ENCODE data around the gene TNFSF4.

The TNFSF4 gene

DNA sequence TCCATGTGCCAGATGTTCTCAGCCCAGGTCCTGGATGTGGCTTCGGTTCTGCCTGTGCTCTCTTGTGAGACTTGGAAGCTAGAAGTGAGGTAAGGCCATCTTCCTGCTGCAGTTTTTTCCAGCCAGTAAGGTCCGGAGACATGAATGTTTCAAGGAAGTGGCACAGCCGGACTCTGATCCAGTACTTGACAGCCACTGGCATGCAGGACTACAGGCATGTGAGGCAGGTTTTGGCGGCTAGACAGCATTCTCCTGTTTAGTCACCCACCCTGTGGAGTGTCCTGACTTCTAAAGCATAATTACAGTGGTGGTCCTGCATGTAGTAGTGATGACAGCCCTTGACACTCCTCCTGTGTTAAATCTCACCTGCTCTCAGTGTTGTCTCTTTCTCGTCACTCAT is 72.3 kb downstream of the TNFSF4 start:
- Mint-ChIP-seq H3K36me3 (no peaks in the 10 kb centered on the region), H3K27ac (no peak overlapping the region), H3K27me3 (no peaks in the 10 kb centered on the region), H3K4me3 (no peak overlapping the region), H3K9me3 (peaks cover 0 to 8% of the 10 kb centered on the region in 2 donors), H3K4me1 (no peaks in the 10 kb centered on the region)
- no peak for DNase-seq
- ATAC-seq (replicated peaks), result no peak

DNA sequence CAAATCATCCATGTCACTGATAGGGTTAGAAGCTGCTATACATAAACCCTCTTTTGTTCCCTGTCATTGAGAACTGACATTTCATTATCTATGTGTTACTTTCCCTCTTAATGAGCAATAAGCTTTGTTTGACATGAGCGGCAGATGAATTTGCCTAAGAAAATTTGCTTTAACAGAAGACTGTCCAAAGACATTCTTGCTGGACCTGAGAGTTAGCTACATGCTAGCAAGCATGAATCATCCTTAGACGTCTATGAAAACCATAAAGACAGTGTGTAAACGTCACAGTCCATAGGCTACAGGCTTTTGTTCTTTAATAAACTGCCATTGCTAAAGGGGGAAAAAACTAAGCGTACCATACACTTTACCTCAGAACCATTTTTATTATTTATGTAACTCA is 73.1 kb downstream of the TNFSF4 start:
- DNase-seq, result no peak
- peaks cover 0 to 8% of the 10 kb centered on the region in 2 donors for H3K9me3 Mint-ChIP-seq
- no peaks in the 10 kb centered on the region for H3K36me3 Mint-ChIP-seq
- no peaks in the 10 kb centered on the region for H3K4me1 Mint-ChIP-seq
- no peaks in the 10 kb centered on the region for H3K27me3 Mint-ChIP-seq
- ATAC-seq (replicated peaks), result no peak
- no peak overlapping the region for H3K4me3 Mint-ChIP-seq
- H3K27ac Mint-ChIP-seq, result no peak overlapping the region

Measured in stimulated activated naive B cell treated with anti-CD40 and anti-IgM and Interleukin-4, amounts not matched to agents 10 μg/mL and 1 μg/mL and 100 μg/mL, for 72 hours (primary cell).